HG03066 (cell line): Measurements from ENCODE around the gene PTTG1.

Source experiments
- ATAC-seq: cut with Tn5 transposase; IDR thresholded peaks from one replicate; pipeline ENCODE4 v1.9.1; 2021; ENCODE audit warnings: low read depth; ENCODE audit not compliant: unreplicated experiment

The PTTG1 gene

DNA sequence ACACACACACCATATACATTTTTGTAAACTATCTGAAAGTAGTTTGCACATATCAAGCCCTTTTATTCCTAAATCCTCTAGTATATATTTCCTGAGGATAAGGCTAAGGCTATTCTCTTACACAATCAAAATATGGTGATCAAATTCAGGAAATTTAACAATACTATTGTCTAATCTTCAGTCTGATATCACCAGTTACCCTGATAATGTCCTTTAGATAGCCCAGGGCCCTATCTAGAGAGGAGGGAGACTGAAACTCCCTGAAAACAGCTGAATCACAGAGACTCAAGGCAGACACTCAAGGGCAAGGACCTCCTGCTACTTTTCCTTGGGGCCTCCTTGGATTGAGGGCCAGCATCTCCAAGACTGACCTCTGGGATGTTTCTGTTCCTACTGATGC is 30.4 kb downstream of the PTTG1 start:
- ATAC-seq: no peak

DNA sequence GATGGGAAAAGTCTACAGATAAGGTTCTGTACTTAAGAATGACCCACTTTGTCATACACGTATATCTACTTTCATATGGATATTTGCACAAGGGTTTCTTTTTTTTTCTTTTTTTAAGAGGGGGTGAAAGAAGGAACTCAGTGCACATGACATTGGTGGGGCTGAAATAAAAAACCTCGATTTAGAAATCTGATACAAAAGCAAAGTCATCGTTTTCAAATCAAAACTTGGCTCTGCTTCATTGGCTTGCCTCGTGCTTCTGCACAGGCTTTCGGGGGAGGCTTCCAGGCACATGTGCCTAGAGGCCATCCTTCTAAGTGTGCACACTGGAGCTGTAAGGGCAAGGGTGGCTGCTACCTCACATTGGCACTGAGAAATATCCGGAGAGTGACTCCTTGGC is 31.1 kb downstream of the PTTG1 start:
- ATAC-seq: no peak

DNA sequence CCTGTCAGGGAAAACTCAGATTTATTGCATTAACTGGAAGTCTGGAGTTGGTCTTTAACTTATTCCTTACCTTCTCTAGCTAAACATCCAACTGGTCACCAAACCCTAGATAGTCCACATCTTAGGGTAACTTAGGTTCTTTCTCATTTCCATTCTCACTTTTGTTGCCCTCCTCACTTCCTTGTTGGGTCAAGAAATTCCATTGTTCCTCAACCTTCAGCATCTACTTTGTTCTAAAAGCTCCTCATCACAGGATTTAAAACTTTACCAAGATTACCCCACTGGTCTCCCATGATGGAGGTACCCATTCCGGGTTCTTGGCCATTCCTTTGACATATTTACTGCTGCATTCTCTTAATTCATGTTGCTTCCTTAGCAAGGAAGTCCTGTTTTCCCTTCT is 32.1 kb downstream of the PTTG1 start:
- no peak for ATAC-seq

GRCh38 chr5:160455600-160455999 is 33.9 kb downstream of the PTTG1 start:
- ATAC-seq: no peak

DNA sequence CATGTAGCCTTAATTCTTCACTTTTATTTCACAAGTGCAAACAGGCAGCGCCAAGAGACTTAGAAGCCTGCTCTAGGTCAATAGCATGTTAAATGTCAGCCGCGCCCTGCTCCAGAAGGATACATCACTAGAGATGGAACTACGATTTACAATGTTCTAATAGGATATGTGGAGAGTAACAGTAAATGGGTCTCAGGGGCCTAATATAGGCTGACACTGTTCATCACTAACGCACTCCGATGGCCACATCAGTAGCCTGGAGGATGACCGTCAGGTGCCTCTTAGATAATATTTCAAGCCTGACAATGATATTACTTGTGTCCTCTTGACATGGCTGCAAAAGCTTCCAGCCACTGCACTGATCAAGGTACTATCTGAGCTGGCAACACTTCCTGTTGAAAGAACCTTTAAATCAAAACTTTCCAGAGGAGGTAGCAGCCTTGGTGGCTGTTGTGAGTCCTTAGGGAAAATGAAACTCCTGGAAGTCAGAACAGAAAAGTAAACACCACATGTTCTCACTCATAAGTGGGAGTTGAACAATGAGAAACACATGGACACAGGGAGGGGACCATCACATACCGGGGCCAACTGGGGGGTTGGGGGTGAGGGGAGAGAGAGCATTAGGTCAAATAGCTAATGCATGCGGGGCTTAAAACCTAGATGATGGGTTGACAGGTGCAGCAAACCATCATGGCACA is 35.0 kb downstream of the PTTG1 start:
- ATAC-seq: no peak

GRCh38 chr5:160457252-160457651 is 35.6 kb downstream of the PTTG1 start:
- no peak for ATAC-seq

GRCh38 chr5:160458806-160459800 is 37.4 kb downstream of the PTTG1 start:
- peak; percentile 80 for ATAC-seq

DNA sequence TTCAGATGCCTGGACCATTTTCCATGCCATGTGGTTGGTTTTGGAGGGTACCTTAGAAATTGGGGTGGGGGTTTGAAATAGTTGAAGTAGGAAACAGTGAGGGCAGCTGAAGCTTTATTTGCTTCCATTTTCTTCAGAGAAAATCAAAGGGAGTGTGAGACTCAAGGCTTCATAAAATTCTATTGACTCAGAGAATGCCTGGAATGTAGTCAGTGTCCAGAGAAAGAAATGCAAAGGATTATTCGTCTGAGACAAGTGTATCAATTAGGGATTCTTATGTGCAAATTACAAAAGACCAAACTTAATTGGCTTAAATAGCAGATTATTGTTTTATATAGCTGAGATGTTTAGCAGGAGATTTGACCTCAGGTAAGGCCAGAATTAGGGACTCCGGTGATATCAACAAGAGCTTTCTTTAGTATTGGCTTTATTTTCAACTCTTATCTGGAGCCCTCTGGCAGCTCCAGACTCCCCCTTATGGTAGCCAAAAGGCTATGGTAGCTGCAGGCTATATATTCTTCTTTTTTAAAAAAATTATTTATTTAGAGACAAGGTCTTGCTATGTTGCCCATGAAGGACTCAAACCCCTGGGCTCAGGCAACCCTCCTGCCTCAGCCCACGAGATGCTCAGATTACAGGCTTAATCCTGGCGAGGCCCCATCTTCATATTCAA is 38.9 kb downstream of the PTTG1 start:
- no peak for ATAC-seq

- no peak for ATAC-seq
Observed at GRCh38 chr5:160461378-160461777, 39.7 kb downstream of the PTTG1 start.

GRCh38 chr5:160462167-160462566 is 40.5 kb downstream of the PTTG1 start:
- no peak for ATAC-seq

DNA sequence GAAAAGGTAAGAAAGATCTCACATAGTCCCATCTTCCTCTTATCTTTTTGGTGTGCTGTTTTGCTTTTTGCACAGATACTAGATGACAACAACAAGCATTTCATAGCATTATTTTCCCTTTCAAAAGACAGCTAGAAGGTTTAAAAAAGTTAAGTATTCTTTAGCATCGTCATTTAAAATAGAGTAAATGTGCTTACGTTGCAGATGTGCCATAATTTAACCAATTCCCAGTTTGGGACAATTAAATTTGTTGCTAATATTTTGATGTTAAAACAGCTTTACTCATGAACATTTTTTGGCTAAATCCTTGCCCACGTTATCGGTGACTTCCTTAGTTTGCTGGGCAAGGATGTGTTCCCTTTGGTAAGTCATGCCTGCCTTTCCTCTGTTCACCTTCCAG is 41.6 kb downstream of the PTTG1 start:
- ATAC-seq: no peak

DNA sequence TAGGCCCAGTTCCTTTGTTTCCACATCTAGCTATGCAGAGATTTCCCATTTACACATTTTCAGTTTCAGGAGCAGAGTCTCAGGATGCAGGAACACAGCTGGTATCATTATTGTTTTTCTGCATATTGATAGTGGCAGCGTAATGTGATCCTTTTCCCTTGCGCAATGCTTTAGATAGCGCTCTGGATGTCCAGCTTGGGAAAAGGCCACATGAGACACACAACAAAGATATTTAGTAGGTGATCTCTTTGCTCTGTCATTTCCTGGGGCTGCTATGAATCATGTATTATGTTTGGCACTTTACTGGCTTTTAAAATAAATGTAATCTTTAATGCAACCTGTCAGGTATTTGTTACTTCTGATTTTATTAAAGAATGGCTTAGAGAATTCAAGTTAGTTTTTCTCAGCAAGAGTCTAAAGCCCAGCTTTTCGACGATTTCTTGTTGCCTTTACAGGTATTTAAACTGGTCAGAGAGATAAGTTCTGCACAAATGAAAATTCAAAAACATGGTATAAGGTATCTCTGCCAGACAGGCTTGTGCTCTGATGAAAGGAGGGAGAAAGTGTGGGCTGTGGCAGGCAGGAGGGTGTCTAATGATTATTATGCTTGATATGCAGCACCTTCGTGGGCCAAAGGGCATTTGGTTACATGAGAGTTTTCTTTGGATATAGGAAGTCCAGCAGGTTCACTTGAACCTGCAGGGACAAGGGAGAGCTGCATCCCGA is 42.2 kb downstream of the PTTG1 start:
- ATAC-seq: no peak

DNA sequence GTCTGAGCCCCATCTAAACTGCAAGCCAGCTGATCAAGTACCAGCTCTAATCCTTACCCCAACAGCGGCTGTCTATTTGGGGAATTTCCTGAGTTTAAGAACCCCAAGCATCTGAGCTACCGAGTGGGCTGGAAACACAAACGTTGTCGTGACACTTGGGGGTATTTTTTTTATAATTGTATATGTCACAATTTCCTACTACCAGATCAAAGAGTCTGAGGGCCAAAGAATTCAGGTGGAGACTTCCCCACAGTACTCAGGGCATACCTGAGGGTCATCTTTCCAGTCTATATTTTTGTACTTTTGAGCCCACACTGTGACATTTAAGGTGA is 42.8 kb downstream of the PTTG1 start:
- ATAC-seq: no peak

DNA sequence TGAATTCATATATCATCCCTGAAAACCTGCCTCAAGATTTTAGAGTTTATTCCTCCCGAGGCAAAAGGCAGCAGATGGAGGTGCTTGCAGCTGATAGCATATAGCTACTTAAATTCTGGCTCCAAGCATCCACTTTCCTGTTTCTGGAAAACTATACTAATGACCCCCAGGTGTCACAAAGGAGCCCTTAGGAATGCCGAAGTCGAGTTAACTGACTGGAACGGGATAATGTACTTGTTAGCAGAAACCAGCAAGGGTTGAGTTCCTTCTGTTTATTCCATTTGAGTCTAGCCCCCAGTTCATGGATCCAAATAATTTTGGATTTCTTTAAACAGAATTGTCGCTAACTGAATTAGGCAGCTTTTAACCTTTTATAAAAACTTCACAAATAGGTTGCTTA is 44.5 kb downstream of the PTTG1 start:
- ATAC-seq: no peak

- no peak for ATAC-seq
Observed at GRCh38 chr5:160466889-160467554, 45.4 kb downstream of the PTTG1 start.

GRCh38 chr5:160467555-160468362 is 46.1 kb downstream of the PTTG1 start:
- peak; percentile 83 for ATAC-seq

DNA sequence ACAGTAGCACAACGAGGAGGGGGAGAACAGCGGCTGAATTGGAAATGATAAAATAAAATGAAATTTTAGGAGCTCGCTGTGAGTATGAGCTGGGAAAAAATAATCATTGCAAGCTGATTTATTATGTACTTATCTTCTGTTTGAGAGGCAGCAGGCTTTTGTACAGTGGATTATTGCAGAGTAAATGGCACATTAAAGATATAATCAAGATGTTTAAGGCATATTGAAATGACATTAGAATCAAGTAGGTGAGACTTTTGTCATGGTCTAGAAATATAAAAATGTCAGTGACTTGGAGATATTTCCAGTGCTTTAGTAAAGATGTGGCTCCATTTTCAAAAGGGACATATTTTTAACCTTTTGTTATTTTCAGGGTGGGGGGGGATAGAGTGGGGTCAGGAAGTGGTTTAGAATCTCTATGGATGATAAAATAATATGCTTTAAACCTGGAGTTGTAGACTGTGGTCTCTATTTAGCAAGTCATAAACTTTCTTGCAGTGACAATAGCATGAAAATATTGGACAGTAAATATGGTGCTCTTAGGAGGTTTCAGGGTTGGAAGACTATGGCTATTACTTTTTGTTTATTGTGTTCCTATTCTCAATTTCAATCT is 46.8 kb downstream of the PTTG1 start:
- no peak for ATAC-seq

- no peak for ATAC-seq
Observed at GRCh38 chr5:160469156-160470144, 47.8 kb downstream of the PTTG1 start.
